ENCODE data around the gene SLC41A3. TPM values are rescaled to one million over a fixed set of nuclear protein-coding genes. Genes with fewer than 3 reads are reported as not detected.

SLC41A3 gene
- total RNA-seq, 1 experiment from 2014 or later: 35.5 TPM

DNA sequence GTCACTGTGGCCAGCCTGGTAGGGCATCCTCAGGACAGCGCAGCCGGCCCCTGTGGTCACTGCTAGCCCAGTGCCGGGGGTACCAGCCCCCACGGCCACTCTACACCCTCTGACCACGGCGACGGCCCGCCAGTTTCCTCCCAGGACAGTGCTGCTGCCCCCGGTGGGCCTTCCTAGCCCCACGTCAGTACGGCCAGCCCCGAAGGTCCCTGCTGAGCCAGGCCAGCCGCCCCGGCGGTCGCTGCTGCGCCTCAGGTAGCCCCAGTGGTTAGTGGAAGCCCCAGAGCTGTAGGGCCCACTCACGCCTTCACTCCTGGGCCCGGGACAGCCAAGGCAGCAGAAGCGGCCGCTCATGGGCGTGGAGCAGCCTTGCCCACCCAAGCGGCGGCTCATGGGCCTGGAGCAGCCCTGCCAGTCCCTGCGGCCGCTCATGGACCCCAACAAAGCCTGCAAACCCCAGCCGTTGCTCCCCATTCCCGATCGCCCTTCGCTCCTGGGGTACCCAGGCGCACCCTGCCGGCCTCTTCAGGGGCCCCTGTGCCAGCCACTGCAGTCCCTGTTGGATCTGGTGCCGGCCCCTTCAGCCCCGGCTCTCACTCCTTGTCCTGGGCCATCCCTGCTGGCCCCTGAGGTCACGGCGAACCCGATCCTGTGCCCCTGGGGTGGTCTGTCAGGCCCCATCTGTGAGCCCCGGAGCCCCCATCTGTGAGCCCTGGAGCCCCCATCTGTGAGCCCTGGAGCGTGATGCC is 124.4 kb downstream of the SLC41A3 start:
- Histone ChIP-seq H3K27me3 (ENCODE audit: insufficient read depth, low read length) (no peaks in the 10 kb centered on the region), H3K4ac (ENCODE audit: low read depth, low read length) (no peak overlapping the region), H2BK15ac (ENCODE audit: low read depth, low read length) (no peak overlapping the region), H4K20me1 (ENCODE audit: control insufficient read depth, insufficient read depth, insufficient read length) (no peaks in the 10 kb centered on the region), H4K5ac (ENCODE audit: insufficient read length, low read depth, low read length) (no peak overlapping the region), H2BK120ac (ENCODE audit: low read depth, low read length, poor library complexity, severe bottlenecking) (no peak overlapping the region), H3K4me2 (ENCODE audit: insufficient read depth, insufficient read length, low read length) (no peak overlapping the region), H3K4me1 (ENCODE audit: insufficient read depth, low read length) (no peaks in the 10 kb centered on the region), H2AK5ac (ENCODE audit: insufficient read length, low read length) (no peak overlapping the region), H3K9me3 (ENCODE audit: control insufficient read depth, low read depth, low read length) (no peaks in the 10 kb centered on the region), H3K56ac (ENCODE audit: insufficient read length, low read depth, low read length) (no peak overlapping the region), H3K23me2 (ENCODE audit: insufficient read length, low read depth, low read length, poor library complexity, severe bottlenecking) (no peaks in the 10 kb centered on the region), H2BK12ac (ENCODE audit: insufficient read length, low read depth, low read length) (no peak overlapping the region), H3K9ac (ENCODE audit: extremely low read depth, insufficient read length, low read length) (no peak overlapping the region), H3T11ph (ENCODE audit: low read length) (no peak overlapping the region), H3K79me1 (ENCODE audit: insufficient read depth, low read depth, low read length, poor library complexity, severe bottlenecking) (no peaks in the 10 kb centered on the region), H2BK20ac (ENCODE audit: low read depth, low read length, poor library complexity, severe bottlenecking) (no peak overlapping the region), H4K91ac (ENCODE audit: insufficient read length, low read depth, low read length) (no peak overlapping the region), H3K27ac (ENCODE audit: insufficient read length, low read depth, low read length) (no peak overlapping the region), H3K23ac (ENCODE audit: insufficient read length, low read depth, low read length) (no peak overlapping the region), H3K14ac (ENCODE audit: insufficient read depth, low read length) (no peak overlapping the region), H2BK5ac (ENCODE audit: insufficient read length, low read length) (no peak overlapping the region), H3K18ac (ENCODE audit: insufficient read length, low read depth, low read length) (no peak overlapping the region), H4K8ac (replicated peaks; ENCODE audit: insufficient read length, low read depth, low read length) (no peak overlapping the region), H2AFZ (ENCODE audit: low read length) (no peak overlapping the region), H3K79me2 (ENCODE audit: insufficient read depth, low read length) (no peaks in the 10 kb centered on the region)
- Mint-ChIP-seq H3K27ac (no peak overlapping the region), H3K9me3 (peaks cover 3 to 4% of the 10 kb centered on the region in 2 experiments; a peak in 3 of 5 replicates), H3K4me1 (peaks cover 0 to 5% of the 10 kb centered on the region in 2 experiments; a peak in 2 of 4 replicates), H3K4me3 (no peak overlapping the region), H3K36me3 (ENCODE audit: insufficient read depth in 1 of 3, low read depth in 3 of 3) (no peaks in the 10 kb centered on the region), H3K27me3 (ENCODE audit: low read depth) (peaks cover 39% of the 10 kb centered on the region)
- TF ChIP-seq, protein P1, sequence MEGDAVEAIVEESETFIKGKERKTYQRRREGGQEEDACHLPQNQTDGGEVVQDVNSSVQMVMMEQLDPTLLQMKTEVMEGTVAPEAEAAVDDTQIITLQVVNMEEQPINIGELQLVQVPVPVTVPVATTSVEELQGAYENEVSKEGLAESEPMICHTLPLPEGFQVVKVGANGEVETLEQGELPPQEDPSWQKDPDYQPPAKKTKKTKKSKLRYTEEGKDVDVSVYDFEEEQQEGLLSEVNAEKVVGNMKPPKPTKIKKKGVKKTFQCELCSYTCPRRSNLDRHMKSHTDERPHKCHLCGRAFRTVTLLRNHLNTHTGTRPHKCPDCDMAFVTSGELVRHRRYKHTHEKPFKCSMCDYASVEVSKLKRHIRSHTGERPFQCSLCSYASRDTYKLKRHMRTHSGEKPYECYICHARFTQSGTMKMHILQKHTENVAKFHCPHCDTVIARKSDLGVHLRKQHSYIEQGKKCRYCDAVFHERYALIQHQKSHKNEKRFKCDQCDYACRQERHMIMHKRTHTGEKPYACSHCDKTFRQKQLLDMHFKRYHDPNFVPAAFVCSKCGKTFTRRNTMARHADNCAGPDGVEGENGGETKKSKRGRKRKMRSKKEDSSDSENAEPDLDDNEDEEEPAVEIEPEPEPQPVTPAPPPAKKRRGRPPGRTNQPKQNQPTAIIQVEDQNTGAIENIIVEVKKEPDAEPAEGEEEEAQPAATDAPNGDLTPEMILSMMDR (conservative IDR thresholded peaks at IDR 0.05): no peak; the same call in 2 of the 3 replicates
- DNase-seq: peak; percentile 56
- no CpG with 5 or more reads among the region's 39 CpGs for WGBS (ENCODE audit: extremely low coverage, insufficient read length, low lambda C conversion rate)
